Stomach smooth muscle (tissue), 2 donors: Measurements from ENCODE around the gene ECE1.

Source experiments
- H3K27ac ChIP-seq: one replicate; pipeline ENCODE4 v1.7.0; 2013; ENCODE audit warnings: mild to moderate bottlenecking, low read length, inconsistent platforms
- H3K27me3 ChIP-seq, 2 donors: one replicate each; pipeline ENCODE4 v1.7.0; 2013; ENCODE audit warnings: low read length in 2 of 2; ENCODE audit not compliant: insufficient read depth in 2 of 2, control insufficient read depth in 1 of 2
- H3K36me3 ChIP-seq, 2 donors: one replicate each; pipeline ENCODE4 v1.7.0; 2013; ENCODE audit warnings: low read length in 2 of 2; ENCODE audit not compliant: control insufficient read depth in 2 of 2, insufficient read depth in 2 of 2
- H3K4me1 ChIP-seq: one replicate; pipeline ENCODE4 v1.7.0; 2013; ENCODE audit warnings: low read length; ENCODE audit not compliant: control insufficient read depth, insufficient read depth
- H3K4me3 ChIP-seq, 2 donors: one replicate each; pipeline ENCODE4 v1.7.0; 2013; ENCODE audit warnings: low read length in 2 of 2
- H3K9ac ChIP-seq, 2 donors: one replicate each; pipeline ENCODE4 v1.7.0; 2013; ENCODE audit warnings: low read length in 2 of 2, mild to moderate bottlenecking in 1 of 2
- H3K9me3 ChIP-seq, 2 donors: one replicate each; pipeline ENCODE4 v1.7.0; 2013; ENCODE audit warnings: low read length in 2 of 2; ENCODE audit not compliant: control insufficient read depth in 2 of 2
- donor health status: healthy.
- donor health status: Pancreatic carcinoma.

ECE1 gene

GRCh38 chr1:21289700-21290545 is at the start of gene ECE1:
TSS of gene ECE1 (minus strand) at chr1:21290463. CDS start at chr1:21290414, 49 bp downstream.
- peak within 1 kb of the TSS; percentile 21 to 57 for H3K9ac ChIP-seq
- H3K27ac ChIP-seq: no peak within 1 kb of the TSS
- H3K27me3 ChIP-seq: no peaks in the 10 kb centered on the region
- peak within 1 kb of the TSS; percentile 61 to 73 for H3K4me3 ChIP-seq
- H3K9me3 ChIP-seq: no peaks in the 10 kb centered on the region
- no peaks in the 10 kb centered on the region for H3K36me3 ChIP-seq
- H3K4me1 ChIP-seq: peaks cover 42% of the 10 kb centered on the region

- H3K9me3 ChIP-seq: no peaks in the 10 kb centered on the region
- peaks cover 0 to 3% of the 10 kb centered on the region in 2 donors for H3K36me3 ChIP-seq
- no peaks in the 10 kb centered on the region for H3K27me3 ChIP-seq
- peak overlapping the region; percentile 94 for H3K27ac ChIP-seq
- peaks cover 95% of the 10 kb centered on the region for H3K4me1 ChIP-seq
- H3K4me3 ChIP-seq: no peak overlapping the region
- H3K9ac ChIP-seq: peak overlapping the region in 1 of 2 donors; percentile 29
Measured at GRCh38 chr1:21339356-21340229, 49.3 kb upstream of the ECE1 start.

- no peaks in the 10 kb centered on the region for H3K27me3 ChIP-seq
- H3K9ac ChIP-seq: no peak overlapping the region
- peak overlapping the region; percentile 94 for H3K27ac ChIP-seq
- peaks cover 0 to 3% of the 10 kb centered on the region in 2 donors for H3K36me3 ChIP-seq
- no peaks in the 10 kb centered on the region for H3K9me3 ChIP-seq
- H3K4me1 ChIP-seq: peaks cover 97% of the 10 kb centered on the region
- peak overlapping the region in 1 of 2 donors; percentile 44 for H3K4me3 ChIP-seq
Measured at GRCh38 chr1:21338573-21339355, 48.5 kb upstream of the ECE1 start.

- H3K4me1 ChIP-seq: peaks cover 93% of the 10 kb centered on the region
- no peaks in the 10 kb centered on the region for H3K27me3 ChIP-seq
- peak overlapping the region; percentile 94 for H3K27ac ChIP-seq
- peak overlapping the region in 1 of 2 donors; percentile 44 for H3K4me3 ChIP-seq
- H3K9ac ChIP-seq: peak overlapping the region in 1 of 2 donors; percentile 29
- no peaks in the 10 kb centered on the region for H3K9me3 ChIP-seq
- peaks cover 0 to 3% of the 10 kb centered on the region in 2 donors for H3K36me3 ChIP-seq
Measured at GRCh38 chr1:21337928-21338572, 47.8 kb upstream of the ECE1 start.

GRCh38 chr1:21337454-21337927 is 47.2 kb upstream of the ECE1 start:
- no peaks in the 10 kb centered on the region for H3K9me3 ChIP-seq
- H3K9ac ChIP-seq: peak overlapping the region in 1 of 2 donors; percentile 47
- H3K36me3 ChIP-seq: peaks cover 0 to 3% of the 10 kb centered on the region in 2 donors
- peak overlapping the region in 1 of 2 donors; percentile 44 for H3K4me3 ChIP-seq
- H3K27me3 ChIP-seq: no peaks in the 10 kb centered on the region
- H3K4me1 ChIP-seq: peaks cover 91% of the 10 kb centered on the region
- peak overlapping the region; percentile 94 for H3K27ac ChIP-seq

GRCh38 chr1:21337010-21337437 is 46.8 kb upstream of the ECE1 start:
- H3K4me3 ChIP-seq: peak overlapping the region in 1 of 2 donors; percentile 44
- peak overlapping the region in 1 of 2 donors; percentile 47 for H3K9ac ChIP-seq
- peaks cover 90% of the 10 kb centered on the region for H3K4me1 ChIP-seq
- peak overlapping the region; percentile 94 for H3K27ac ChIP-seq
- no peaks in the 10 kb centered on the region for H3K27me3 ChIP-seq
- no peaks in the 10 kb centered on the region for H3K9me3 ChIP-seq
- H3K36me3 ChIP-seq: peaks cover 0 to 3% of the 10 kb centered on the region in 2 donors

- Histone ChIP-seq H3K9me3 (no peaks in the 10 kb centered on the region), H3K36me3 (peaks cover 0 to 3% of the 10 kb centered on the region in 2 donors), H3K9ac (peak overlapping the region in 1 of 2 donors; percentile 36), H3K27me3 (no peaks in the 10 kb centered on the region), H3K27ac (peak overlapping the region; percentile 74), H3K4me1 (peaks cover 88% of the 10 kb centered on the region), H3K4me3 (no peak overlapping the region)
Measured at GRCh38 chr1:21335750-21336224, 45.5 kb upstream of the ECE1 start.

- peak overlapping the region; percentile 74 for H3K27ac ChIP-seq
- H3K9me3 ChIP-seq: no peaks in the 10 kb centered on the region
- H3K4me1 ChIP-seq: peaks cover 88% of the 10 kb centered on the region
- H3K4me3 ChIP-seq: peak overlapping the region; percentile 14 to 67
- H3K9ac ChIP-seq: peak overlapping the region; percentile 23 to 58
- no peaks in the 10 kb centered on the region for H3K27me3 ChIP-seq
- H3K36me3 ChIP-seq: peaks cover 0 to 2% of the 10 kb centered on the region in 2 donors
Measured at GRCh38 chr1:21335088-21335691, 44.9 kb upstream of the ECE1 start.
